ENCODE measurements around the gene ATP5ME. TPM values are rescaled to one million over a fixed set of nuclear protein-coding genes. Genes with fewer than 3 reads are reported as not detected.

The ATP5ME gene
- total and polyA plus RNA-seq, 2 of the 13 experiments (the other 11 are each of a cell fraction or from before 2014, with no cell fraction given): 305 to 753 TPM

GRCh38 chr4:659851-660250 lies 14.2 kb downstream of the ATP5ME start:
- ATAC-seq (no peak), FAIRE-seq (no peak)
- WGBS (ENCODE audit: low lambda C conversion rate): 50% methylated on average over 4 of the region's 8 CpGs

More at GRCh38 chr4:659851-660250, 14.2 kb downstream of the ATP5ME start:
- Histone ChIP-seq H3K79me2 (ENCODE audit: insufficient read depth, low read length) (no peaks in the 10 kb centered on the region), H4K20me1 (ENCODE audit: insufficient read depth, low read length) (no peaks in the 10 kb centered on the region), H3K9ac (ENCODE audit: insufficient read depth, low read depth, low read length) (no peak overlapping the region), H3K27me3 (ENCODE audit: control insufficient read depth in 1 of 2, insufficient read depth in 2 of 2, low read length in 2 of 2) (peaks cover 0 to 12% of the 10 kb centered on the region in 2 experiments; a peak in 2 of 5 replicates), H3K4me3 (replicated peaks in 1 of 3; ENCODE audit: insufficient read depth in 1 of 3, low read depth in 2 of 3, low read length in 3 of 3) (no peak overlapping the region), H3K27ac (ENCODE audit: extremely low read length, insufficient read depth, low read length) (no peak overlapping the region), H3K9me3 (ENCODE audit: low read length) (no peaks in the 10 kb centered on the region), H3K36me3 (replicated peaks in 1 of 2; ENCODE audit: control insufficient read depth in 1 of 2, insufficient read depth in 2 of 2, low read length in 2 of 2) (no peaks in the 10 kb centered on the region), H3K4me2 (ENCODE audit: low read depth, low read length) (no peak overlapping the region), H3K4me1 (ENCODE audit: insufficient read depth, low read length) (peaks cover 67% of the 10 kb centered on the region), H2AFZ (ENCODE audit: low read length) (no peak overlapping the region)
- BruUV-seq (replicated peaks): no TSS peak
- no peak for TF ChIP-seq THRA (CRISPR knock-in tag; IDR thresholded peaks at IDR 0.05; ENCODE audit: borderline replicate concordance)
- TF ChIP-seq NFE2L1 (CRISPR knock-in tag; IDR thresholded peaks at IDR 0.05; ENCODE audit: borderline replicate concordance): no peak
- TF ChIP-seq, protein P1, sequence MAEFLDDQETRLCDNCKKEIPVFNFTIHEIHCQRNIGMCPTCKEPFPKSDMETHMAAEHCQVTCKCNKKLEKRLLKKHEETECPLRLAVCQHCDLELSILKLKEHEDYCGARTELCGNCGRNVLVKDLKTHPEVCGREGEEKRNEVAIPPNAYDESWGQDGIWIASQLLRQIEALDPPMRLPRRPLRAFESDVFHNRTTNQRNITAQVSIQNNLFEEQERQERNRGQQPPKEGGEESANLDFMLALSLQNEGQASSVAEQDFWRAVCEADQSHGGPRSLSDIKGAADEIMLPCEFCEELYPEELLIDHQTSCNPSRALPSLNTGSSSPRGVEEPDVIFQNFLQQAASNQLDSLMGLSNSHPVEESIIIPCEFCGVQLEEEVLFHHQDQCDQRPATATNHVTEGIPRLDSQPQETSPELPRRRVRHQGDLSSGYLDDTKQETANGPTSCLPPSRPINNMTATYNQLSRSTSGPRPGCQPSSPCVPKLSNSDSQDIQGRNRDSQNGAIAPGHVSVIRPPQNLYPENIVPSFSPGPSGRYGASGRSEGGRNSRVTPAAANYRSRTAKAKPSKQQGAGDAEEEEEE (CRISPR knock-in tag; IDR thresholded peaks at IDR 0.05; ENCODE audit: borderline replicate concordance): no peak
- TF ChIP-seq RFX5 (IDR thresholded peaks at IDR 0.05; ENCODE audit: low read depth, low read length): no peak
- no peak for TF ChIP-seq PHF5A (CRISPR knock-in tag; IDR thresholded peaks at IDR 0.05; ENCODE audit: low read depth, unreplicated experiment)
- DNase-seq (ENCODE audit: low spot score): no peak
- in situ Hi-C loops (cut with HindIII; ENCODE audit: extremely low pct_ligation_motif_present, low pct_unique_long_range_greater_than_20kb): no loop called here
- intact Hi-C loops (cut with micrococcal nuclease; ENCODE audit: unreplicated experiment): no loop called here
- POLR2A ChIA-PET: no interaction called here
- CTCF ChIA-PET (ENCODE audit: low intra/inter-chr PET ratio, low total read pairs): no interaction called here

Measured in HepG2 (cell line).